PC-9 (cell line): ENCODE results near the gene KRTAP1-1.

Experiments
- EZH2 ChIP-seq: fragments of 200-600 bp; sonication (generic); IDR thresholded peaks from 2 replicates; pipeline ENCODE4 v1.8.0; 2017; ENCODE audit warnings: antibody characterized with exemption, low read depth
- TF ChIP-seq, protein P1 (sequence below): fragments of 200-600 bp; sonication (generic); conservative IDR thresholded peaks from 2 replicates; pipeline ENCODE4 v1.6.1; 2017; ENCODE audit warnings: mixed run types, antibody characterized with exemption, mild to moderate bottlenecking, moderate library complexity

GRCh38 chr17:40997361-40997760 is 43.9 kb downstream of the KRTAP1-1 start:
- TF ChIP-seq, protein P1, sequence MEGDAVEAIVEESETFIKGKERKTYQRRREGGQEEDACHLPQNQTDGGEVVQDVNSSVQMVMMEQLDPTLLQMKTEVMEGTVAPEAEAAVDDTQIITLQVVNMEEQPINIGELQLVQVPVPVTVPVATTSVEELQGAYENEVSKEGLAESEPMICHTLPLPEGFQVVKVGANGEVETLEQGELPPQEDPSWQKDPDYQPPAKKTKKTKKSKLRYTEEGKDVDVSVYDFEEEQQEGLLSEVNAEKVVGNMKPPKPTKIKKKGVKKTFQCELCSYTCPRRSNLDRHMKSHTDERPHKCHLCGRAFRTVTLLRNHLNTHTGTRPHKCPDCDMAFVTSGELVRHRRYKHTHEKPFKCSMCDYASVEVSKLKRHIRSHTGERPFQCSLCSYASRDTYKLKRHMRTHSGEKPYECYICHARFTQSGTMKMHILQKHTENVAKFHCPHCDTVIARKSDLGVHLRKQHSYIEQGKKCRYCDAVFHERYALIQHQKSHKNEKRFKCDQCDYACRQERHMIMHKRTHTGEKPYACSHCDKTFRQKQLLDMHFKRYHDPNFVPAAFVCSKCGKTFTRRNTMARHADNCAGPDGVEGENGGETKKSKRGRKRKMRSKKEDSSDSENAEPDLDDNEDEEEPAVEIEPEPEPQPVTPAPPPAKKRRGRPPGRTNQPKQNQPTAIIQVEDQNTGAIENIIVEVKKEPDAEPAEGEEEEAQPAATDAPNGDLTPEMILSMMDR: no peak
- TF ChIP-seq EZH2: no peak
